Esophagus muscularis mucosa (tissue), 4 donors: ENCODE results near the gene SDHAF1. TPM values are rescaled to one million over a fixed set of nuclear protein-coding genes. Genes with fewer than 3 reads are reported as not detected.

Source experiments
- DNase-seq: peaks from one replicate; pipeline ENCODE4 v3.0.0-alpha.2; 2017; ENCODE audit errors: extremely low spot score
- H3K27ac ChIP-seq, 4 donors: fragments of 200-600 bp; sonication (generic); replicated peaks in 1 of 4; 1 replicate in 3 of 4; 2 replicates in 1 of 4; pipeline ENCODE4 v1.5.1; 2016 to 2019; ENCODE audit warnings: mild to moderate bottlenecking in 1 of 4
- H3K27me3 ChIP-seq, 4 donors: fragments of 200-600 bp; sonication (generic); one replicate each; pipeline versions ENCODE4 v1.5.1 to v1.6.0; 2016 to 2019
- H3K36me3 ChIP-seq, 4 donors: fragments of 200-600 bp; sonication (generic); one replicate each; pipeline ENCODE4 v1.5.1; 2016 to 2019
- H3K4me1 ChIP-seq, 4 donors: fragments of 200-600 bp; sonication (generic); one replicate each; pipeline ENCODE4 v1.5.1; 2016 to 2019
- H3K4me3 ChIP-seq, 4 donors: fragments of 200-600 bp; sonication (generic); 1 replicate in 2 of 4; 2 replicates in 2 of 4; pipeline ENCODE4 v1.5.1; 2016 to 2019; ENCODE audit warnings: mild to moderate bottlenecking in 4 of 4, moderate library complexity in 1 of 4
- H3K9me3 ChIP-seq, 4 donors: fragments of 200-600 bp; sonication (generic); 1 replicate in 3 of 4; 2 replicates in 1 of 4; pipeline ENCODE4 v1.5.1; 2016 to 2019
- EP300 ChIP-seq: sonication (generic); formaldehyde crosslinking; IDR thresholded peaks from one replicate; pipeline ENCODE4 v1.6.1; 2017; ENCODE audit warnings: antibody characterized with exemption
- POLR2A ChIP-seq: fragments of 450-650 bp; IDR thresholded peaks from one replicate; pipeline ENCODE4 v1.6.1; 2017; ENCODE audit warnings: antibody characterized with exemption, moderate library complexity, mild to moderate bottlenecking, low read depth
- POLR2AphosphoS5 ChIP-seq, 2 donors: sonication (generic); formaldehyde crosslinking; IDR thresholded peaks; one replicate each; pipeline ENCODE4 v1.6.1; 2017; ENCODE audit warnings: antibody characterized with exemption in 2 of 2
- WGBS: methylation state at CpG from one replicate; pipeline ENCODE4 v1.1.5; 2018; 5-methylcytosine and 5-hydroxymethylcytosine counted together
- intact Hi-C: fragments of 100-400 bp; cut with DNase I; formaldehyde crosslinking; loops from one replicate; pipeline ENCODE4 v1.15.1; 2023
- total RNA-seq, 4 donors: library from RNA; depleted of rRNA; stranded (reverse); fragments of >200 nt; gene quantifications; one replicate each; pipeline versions ENCODE4 v1.1.0 to v1.2.1, GENCODE V29; 2016
- TF ChIP-seq, protein P1 (sequence below), 3 experiments: fragments of 200-600 bp in 2 of 3; fragments of 450-650 bp in 1 of 3; sonication (generic) in 2 of 3; IDR thresholded peaks; one replicate each; pipeline ENCODE4 v1.5.1; 2017 to 2019; ENCODE audit warnings: antibody characterized with exemption in 3 of 3, mild to moderate bottlenecking in 2 of 3, moderate library complexity in 1 of 3

Gene SDHAF1
- total RNA-seq, 4 donors from 2014 or later: 44.0 to 60.3 (median 50.2) TPM

DNA sequence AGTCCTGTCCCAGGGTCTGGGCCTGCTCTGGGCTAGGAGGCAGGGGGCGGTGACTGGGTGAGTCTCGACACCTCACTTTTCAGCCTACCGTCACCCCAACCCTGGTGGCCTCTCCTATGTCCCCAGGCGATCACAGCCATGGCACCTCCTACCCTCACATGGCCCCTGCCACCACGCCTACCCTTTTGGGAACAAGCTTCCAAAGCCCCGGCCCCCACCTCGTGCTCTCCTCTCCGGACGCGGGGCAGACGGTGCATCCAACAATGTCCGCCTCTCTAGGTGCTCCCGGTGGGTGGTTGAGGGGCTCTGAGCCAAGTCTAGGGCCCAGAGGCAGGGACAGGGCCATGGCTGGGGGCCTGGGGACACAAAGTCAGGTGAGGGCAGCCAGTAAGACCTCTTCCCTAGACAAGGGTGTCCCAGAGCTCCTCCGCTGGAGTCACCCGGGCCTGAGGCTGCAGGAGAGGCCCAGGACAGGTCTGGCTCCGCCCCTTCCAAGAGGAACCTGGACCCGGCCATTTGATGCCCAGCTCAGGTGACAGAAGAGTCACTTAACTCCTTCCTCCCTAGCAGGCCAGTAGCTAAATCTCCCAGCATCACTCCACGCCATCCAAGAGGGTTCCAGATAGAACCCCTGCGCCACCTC lies 13.5 kb downstream of the SDHAF1 start, which contains the start of gene SYNE4:
TSS of gene SYNE4 (minus strand) at position 478 of the 643 bp plus-strand sequence. CDS start at position 346, 132 bp downstream.
- no peaks in the 10 kb centered on the region for H3K27me3 ChIP-seq
- H3K36me3 ChIP-seq: peaks cover 0 to under 1% (median 0%) of the 10 kb centered on the region in 4 donors
- peak within 1 kb of the TSS; percentile 77 to 81 (median 80) for H3K27ac ChIP-seq
- WGBS: 61% methylated on average over 14 of the region's 19 CpGs
- H3K4me1 ChIP-seq: peaks cover 16 to 30% (median 27%) of the 10 kb centered on the region in 4 donors
- peak within 1 kb of the TSS; percentile 45 to 62 (median 54) for H3K4me3 ChIP-seq
- no peaks in the 10 kb centered on the region for H3K9me3 ChIP-seq
- TF ChIP-seq EP300 (no peak), POLR2AphosphoS5 (IDR thresholded peaks at IDR 0.05) (no peak), POLR2A (no peak)
- TF ChIP-seq, protein P1, sequence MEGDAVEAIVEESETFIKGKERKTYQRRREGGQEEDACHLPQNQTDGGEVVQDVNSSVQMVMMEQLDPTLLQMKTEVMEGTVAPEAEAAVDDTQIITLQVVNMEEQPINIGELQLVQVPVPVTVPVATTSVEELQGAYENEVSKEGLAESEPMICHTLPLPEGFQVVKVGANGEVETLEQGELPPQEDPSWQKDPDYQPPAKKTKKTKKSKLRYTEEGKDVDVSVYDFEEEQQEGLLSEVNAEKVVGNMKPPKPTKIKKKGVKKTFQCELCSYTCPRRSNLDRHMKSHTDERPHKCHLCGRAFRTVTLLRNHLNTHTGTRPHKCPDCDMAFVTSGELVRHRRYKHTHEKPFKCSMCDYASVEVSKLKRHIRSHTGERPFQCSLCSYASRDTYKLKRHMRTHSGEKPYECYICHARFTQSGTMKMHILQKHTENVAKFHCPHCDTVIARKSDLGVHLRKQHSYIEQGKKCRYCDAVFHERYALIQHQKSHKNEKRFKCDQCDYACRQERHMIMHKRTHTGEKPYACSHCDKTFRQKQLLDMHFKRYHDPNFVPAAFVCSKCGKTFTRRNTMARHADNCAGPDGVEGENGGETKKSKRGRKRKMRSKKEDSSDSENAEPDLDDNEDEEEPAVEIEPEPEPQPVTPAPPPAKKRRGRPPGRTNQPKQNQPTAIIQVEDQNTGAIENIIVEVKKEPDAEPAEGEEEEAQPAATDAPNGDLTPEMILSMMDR (IDR thresholded peaks at IDR 0.05): no peak
- no peak for DNase-seq
- intact Hi-C loops: no loop called here

GRCh38 chr19:36009220-36009619 lies 14.2 kb downstream of the SDHAF1 start:
- Histone ChIP-seq H3K27ac (peak overlapping the region; percentile 77 to 81 (median 80)), H3K4me1 (peaks cover 18 to 34% (median 30%) of the 10 kb centered on the region in 4 donors), H3K27me3 (no peaks in the 10 kb centered on the region), H3K9me3 (no peaks in the 10 kb centered on the region), H3K4me3 (peak overlapping the region; percentile 45 to 62 (median 54)), H3K36me3 (no peaks in the 10 kb centered on the region)
- TF ChIP-seq POLR2A (no peak), EP300 (no peak), POLR2AphosphoS5 (IDR thresholded peaks at IDR 0.05) (peak; percentile 70 to 86)
- TF ChIP-seq, protein P1 (IDR thresholded peaks at IDR 0.05): no peak
- 5% methylated on average over 21 of the region's 50 CpGs for WGBS
- no peak for DNase-seq
- intact Hi-C loops: no loop called here

DNA sequence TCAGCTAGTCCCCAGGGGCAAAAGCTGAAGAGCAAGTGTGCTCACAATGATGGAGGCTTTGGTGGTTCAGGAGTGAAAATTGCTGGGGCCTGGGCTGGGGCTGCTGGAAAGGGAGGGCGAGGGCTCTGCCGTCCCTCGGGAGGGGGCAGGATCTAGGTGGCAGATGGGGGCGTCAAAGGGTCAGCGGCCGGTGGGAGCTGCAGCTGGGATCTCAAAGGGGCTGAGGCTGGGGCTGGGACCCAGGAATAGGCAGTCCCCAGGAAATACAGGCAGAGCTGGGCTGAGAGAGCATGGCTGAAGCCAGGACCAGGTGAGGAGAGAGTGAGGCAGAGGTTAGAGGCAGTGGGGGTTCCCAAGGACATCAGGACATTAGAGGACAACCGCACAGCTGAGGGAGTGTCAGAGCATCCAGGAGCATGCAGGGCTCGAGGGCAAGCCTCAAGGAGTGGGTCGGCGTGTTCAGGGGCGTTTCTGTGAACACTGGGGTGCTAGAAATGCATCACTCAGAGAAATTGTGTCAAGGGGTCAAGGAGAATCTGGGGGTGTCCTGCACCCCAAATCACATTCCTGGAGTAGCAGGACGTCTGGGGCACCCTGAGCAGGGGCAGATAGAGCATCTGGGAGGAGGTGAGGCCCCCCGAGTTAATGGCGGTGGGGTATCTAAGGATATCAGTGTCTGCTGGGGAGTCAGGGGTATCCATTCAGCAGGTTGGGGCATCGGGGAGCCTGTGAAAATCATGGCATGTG lies 14.8 kb downstream of the SDHAF1 start:
- DNase-seq: no peak
- peak overlapping the region; percentile 45 to 62 (median 54) for H3K4me3 ChIP-seq
- H3K27me3 ChIP-seq: no peaks in the 10 kb centered on the region
- H3K36me3 ChIP-seq: no peaks in the 10 kb centered on the region
- intact Hi-C loops: no loop called here
- no peaks in the 10 kb centered on the region for H3K9me3 ChIP-seq
- 56% methylated on average over 15 of the region's 15 CpGs for WGBS
- H3K4me1 ChIP-seq: peaks cover 21 to 40% (median 35%) of the 10 kb centered on the region in 4 donors
- TF ChIP-seq EP300: no peak
- TF ChIP-seq POLR2AphosphoS5 (IDR thresholded peaks at IDR 0.05): no peak
- TF ChIP-seq POLR2A: no peak
- TF ChIP-seq, protein P1 (IDR thresholded peaks at IDR 0.05): no peak
- H3K27ac ChIP-seq: peak overlapping the region; percentile 77 to 81 (median 80)

GRCh38 chr19:36010402-36010801 lies 15.4 kb downstream of the SDHAF1 start:
- H3K36me3 ChIP-seq: peaks cover 0 to 1% (median 0%) of the 10 kb centered on the region in 4 donors
- no peak overlapping the region for H3K4me3 ChIP-seq
- intact Hi-C loops: no loop called here
- H3K4me1 ChIP-seq: peaks cover 24 to 43% (median 38%) of the 10 kb centered on the region in 4 donors
- DNase-seq: no peak
- no peaks in the 10 kb centered on the region for H3K27me3 ChIP-seq
- H3K27ac ChIP-seq: peak overlapping the region; percentile 20 to 81 (median 80)
- TF ChIP-seq, protein P1 (IDR thresholded peaks at IDR 0.05): no peak
- no peak for TF ChIP-seq POLR2AphosphoS5 (IDR thresholded peaks at IDR 0.05)
- TF ChIP-seq POLR2A: no peak
- no peak for TF ChIP-seq EP300
- no peaks in the 10 kb centered on the region for H3K9me3 ChIP-seq
- 90% methylated on average over 11 of the region's 11 CpGs for WGBS
